ENCODE results near the gene TPD52L2.
"Not testable (repeated sequence)": the region's sequence is repeated elsewhere in the genome, so short reads cannot be mapped to it uniquely, and the experiment has no call there.

TPD52L2 gene

DNA sequence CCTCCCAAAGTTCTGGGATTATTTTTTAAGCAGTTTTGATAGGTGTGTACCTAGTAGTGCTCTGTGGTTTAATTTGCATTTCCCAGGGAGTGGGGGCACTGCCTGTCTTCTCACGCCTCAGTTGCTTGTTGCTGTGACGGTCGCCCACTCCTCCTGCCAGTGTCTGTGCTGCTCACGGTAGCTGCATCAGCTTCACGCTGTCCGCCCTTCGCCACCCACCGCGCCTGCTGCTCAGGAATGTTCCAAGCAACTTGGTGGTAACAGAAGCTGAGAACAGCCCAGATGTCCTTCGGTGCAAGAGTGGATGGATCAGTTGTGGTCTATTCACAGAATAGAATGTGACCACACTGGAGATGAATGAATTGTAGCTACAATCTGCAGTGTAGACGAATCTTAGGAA lies 52.7 kb downstream of the TPD52L2 start:
- TF ChIP-seq ZFX (IDR thresholded peaks at IDR 0.05; ENCODE audit: borderline replicate concordance) = no peak
- TF ChIP-seq, protein P1, sequence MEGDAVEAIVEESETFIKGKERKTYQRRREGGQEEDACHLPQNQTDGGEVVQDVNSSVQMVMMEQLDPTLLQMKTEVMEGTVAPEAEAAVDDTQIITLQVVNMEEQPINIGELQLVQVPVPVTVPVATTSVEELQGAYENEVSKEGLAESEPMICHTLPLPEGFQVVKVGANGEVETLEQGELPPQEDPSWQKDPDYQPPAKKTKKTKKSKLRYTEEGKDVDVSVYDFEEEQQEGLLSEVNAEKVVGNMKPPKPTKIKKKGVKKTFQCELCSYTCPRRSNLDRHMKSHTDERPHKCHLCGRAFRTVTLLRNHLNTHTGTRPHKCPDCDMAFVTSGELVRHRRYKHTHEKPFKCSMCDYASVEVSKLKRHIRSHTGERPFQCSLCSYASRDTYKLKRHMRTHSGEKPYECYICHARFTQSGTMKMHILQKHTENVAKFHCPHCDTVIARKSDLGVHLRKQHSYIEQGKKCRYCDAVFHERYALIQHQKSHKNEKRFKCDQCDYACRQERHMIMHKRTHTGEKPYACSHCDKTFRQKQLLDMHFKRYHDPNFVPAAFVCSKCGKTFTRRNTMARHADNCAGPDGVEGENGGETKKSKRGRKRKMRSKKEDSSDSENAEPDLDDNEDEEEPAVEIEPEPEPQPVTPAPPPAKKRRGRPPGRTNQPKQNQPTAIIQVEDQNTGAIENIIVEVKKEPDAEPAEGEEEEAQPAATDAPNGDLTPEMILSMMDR (IDR thresholded peaks at IDR 0.05) = no peak
- H3K27ac ChIP-seq = no peak overlapping the region

DNA sequence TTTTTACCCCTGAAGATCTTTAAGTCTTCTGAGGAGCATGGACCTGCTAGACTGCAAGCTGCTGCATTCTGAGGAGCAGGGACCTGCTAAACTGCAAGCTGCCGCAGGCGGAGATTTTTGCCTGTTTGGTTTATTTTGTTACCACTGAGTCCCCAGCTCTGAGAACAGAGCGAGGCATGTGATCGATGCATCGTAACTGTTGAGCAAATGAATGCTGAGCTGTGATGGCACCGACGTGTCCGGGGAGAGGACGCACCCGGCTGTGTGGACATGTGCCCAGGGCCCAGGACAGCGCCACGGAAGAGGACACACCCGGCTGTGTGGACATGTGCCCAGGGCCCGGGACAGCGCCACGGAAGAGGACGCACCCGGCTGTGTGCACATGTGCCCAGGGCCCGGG lies 54.1 kb downstream of the TPD52L2 start:
- H3K27ac ChIP-seq = no peak overlapping the region
- TF ChIP-seq, protein P1 (IDR thresholded peaks at IDR 0.05) = no peak
- TF ChIP-seq ZFX (IDR thresholded peaks at IDR 0.05; ENCODE audit: borderline replicate concordance) = no peak

DNA sequence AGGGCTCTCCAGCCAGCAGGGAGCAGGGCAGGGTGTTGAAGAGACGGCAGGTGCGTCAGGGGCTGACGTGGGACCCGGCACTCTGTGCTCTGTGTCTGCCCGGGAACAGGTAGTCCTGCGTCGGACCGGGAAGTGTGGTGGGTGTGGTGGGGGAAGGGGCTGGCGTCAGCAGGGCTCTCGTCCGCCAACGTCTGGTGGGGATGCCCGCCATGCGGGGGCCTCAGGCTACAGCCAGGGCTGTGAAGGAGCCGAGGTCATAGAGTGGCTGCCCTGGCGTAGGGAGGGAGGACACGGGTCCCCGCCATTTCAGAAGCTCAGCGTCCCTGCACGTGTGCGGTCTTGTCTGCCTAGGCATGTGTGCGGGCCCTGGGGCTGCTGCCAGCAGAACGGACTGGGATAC lies 55.2 kb downstream of the TPD52L2 start:
- H3K27ac ChIP-seq = no peak overlapping the region
- no peak for TF ChIP-seq ZFX (IDR thresholded peaks at IDR 0.05; ENCODE audit: borderline replicate concordance)
- TF ChIP-seq, protein P1 (IDR thresholded peaks at IDR 0.05) = no peak

DNA sequence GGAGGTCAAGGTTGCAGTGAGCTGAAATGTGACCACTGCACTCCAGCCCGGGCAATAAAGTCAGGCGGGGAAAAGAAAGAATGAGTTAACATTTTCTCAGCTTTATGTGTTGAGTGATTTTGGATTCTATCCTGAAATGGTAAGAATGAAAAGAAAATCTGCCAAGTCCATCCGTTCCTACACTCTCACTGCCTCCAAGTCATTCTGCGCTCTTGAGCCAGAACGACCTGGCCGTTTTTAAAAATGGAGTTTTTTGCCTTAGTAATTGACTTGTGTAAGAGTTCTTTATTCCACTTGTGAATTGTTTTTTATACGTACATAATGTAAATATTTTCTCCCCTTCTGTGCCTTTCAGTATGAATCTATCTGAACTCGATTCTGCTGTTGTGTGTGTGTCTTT lies 58.6 kb downstream of the TPD52L2 start:
- TF ChIP-seq, protein P1 (IDR thresholded peaks at IDR 0.05) = no peak
- TF ChIP-seq ZFX (IDR thresholded peaks at IDR 0.05; ENCODE audit: borderline replicate concordance) = no peak
- no peak overlapping the region for H3K27ac ChIP-seq

DNA sequence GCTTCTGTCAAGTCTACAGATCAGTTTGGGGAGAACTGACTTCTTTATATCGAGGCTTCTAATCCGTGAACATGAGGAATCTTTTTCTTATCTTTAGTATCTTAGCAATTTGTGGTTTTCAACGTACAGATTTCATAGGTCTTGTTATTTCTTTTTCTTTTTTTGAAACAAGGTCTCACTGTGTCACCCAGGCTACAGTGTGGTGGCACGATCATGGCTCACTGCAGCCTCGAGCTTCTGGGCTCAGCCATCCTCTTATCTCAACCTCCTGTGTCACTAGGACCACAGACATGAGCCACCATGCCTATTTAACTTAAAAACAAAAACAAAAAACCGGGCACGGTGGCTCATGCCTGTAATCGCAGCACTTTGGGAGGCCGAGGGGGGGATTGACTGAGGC lies 59.2 kb downstream of the TPD52L2 start:
- no peak overlapping the region for H3K27ac ChIP-seq
- no peak for TF ChIP-seq ZFX (IDR thresholded peaks at IDR 0.05; ENCODE audit: borderline replicate concordance)
- TF ChIP-seq, protein P1 (IDR thresholded peaks at IDR 0.05) = no peak

DNA sequence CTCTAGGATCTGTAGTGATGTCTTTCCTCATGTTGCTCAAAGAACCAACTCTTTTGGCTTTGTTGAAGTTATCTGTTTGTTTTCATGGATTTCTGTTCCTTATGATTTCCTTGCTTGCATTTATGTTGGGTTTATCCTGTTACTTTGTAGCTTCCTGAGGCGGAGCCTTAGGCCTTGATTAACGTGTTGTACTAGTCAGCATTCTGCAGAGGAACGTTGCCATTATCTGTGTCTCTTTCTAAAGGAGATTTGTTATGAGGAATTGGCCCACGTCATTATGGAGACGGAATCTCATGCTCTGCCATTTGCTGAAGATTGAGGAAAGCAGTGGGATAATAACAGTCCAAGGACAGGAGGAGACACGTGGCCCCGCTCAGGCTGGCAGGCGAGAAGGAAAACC lies 61.2 kb downstream of the TPD52L2 start:
- no peak overlapping the region for H3K27ac ChIP-seq

DNA sequence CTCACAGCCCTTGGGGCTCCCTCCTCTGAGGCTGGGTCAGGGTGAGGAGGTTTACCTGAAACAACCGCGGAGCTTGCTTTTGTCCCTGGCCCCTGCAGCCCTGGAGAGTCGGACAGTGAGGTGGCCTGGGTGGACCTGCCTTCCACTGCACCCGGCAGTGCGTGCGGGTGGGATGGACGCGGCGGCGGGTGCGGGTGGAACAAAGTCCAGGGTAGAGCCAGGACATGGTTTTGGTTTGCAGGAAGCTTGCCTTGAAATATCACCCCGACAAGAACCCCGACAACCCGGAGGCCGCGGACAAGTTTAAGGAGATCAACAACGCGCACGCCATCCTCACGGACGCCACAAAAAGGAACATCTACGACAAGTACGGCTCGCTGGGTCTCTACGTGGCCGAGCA lies 64.0 kb downstream of the TPD52L2 start:
- no peak for TF ChIP-seq ZFX (IDR thresholded peaks at IDR 0.05; ENCODE audit: borderline replicate concordance)
- TF ChIP-seq, protein P1 (IDR thresholded peaks at IDR 0.05) = no peak
- H3K27ac ChIP-seq = no peak overlapping the region

More for the DNA sequence above, 61.2 kb downstream of the TPD52L2 start:
- TF ChIP-seq, protein P1 (IDR thresholded peaks at IDR 0.05) = no peak
- TF ChIP-seq ZFX (IDR thresholded peaks at IDR 0.05; ENCODE audit: borderline replicate concordance) = no peak

DNA sequence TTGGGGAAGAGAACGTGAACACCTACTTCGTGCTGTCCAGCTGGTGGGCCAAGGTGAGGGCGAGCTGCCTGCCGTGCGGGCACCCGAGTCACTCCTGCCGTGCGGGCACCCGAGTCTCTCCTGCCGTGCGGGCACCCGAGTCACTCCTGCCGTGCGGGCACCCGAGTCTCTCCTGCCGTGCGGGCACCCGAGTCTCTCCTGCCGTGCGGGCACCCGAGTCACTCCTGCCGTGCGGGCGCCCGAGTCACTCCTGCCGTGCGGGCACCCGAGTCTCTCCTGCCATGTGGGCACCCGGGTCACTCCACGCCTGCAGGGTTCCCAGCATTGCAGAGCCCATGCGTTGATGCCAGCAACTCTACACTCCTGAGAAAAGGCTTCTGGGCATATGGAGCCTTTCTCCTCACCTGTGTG lies 64.4 kb downstream of the TPD52L2 start:
- H3K27ac ChIP-seq = not testable (repeated sequence)
